CMK (cell line): ENCODE measurements around the gene KRTAP9-2.
"Not testable (repeated sequence)": the region's sequence is repeated elsewhere in the genome, so short reads cannot be mapped to it uniquely, and the experiment has no call there.

ENCODE experiments used
- DNase-seq: peaks from one replicate; pipeline ENCODE4 v3.0.0-alpha.2; 2010; ENCODE audit warnings: low read depth

The KRTAP9-2 gene, protein sequence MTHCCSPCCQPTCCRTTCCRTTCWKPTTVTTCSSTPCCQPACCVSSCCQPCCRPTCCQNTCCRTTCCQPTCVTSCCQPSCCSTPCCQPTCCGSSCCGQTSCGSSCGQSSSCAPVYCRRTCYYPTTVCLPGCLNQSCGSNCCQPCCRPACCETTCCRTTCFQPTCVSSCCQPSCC

DNA sequence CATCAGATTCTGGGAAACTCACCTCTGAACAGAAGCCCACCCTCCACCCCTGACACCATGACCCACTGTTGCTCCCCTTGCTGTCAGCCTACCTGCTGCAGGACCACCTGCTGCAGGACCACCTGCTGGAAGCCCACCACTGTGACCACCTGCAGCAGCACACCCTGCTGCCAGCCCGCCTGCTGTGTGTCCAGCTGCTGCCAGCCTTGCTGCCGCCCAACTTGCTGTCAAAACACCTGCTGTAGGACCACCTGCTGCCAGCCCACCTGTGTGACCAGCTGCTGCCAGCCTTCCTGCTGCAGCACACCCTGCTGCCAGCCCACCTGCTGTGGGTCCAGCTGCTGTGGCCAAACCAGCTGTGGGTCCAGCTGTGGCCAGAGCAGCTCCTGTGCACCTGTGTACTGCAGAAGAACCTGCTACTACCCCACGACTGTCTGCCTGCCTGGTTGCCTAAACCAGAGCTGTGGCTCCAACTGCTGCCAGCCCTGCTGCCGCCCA lies at the start of gene KRTAP9-2:
TSS of gene KRTAP9-2 (plus strand) at position 51 of the 498 bp plus-strand sequence. CDS start at position 58, 7 bp downstream.
- not testable (repeated sequence) for DNase-seq

DNA sequence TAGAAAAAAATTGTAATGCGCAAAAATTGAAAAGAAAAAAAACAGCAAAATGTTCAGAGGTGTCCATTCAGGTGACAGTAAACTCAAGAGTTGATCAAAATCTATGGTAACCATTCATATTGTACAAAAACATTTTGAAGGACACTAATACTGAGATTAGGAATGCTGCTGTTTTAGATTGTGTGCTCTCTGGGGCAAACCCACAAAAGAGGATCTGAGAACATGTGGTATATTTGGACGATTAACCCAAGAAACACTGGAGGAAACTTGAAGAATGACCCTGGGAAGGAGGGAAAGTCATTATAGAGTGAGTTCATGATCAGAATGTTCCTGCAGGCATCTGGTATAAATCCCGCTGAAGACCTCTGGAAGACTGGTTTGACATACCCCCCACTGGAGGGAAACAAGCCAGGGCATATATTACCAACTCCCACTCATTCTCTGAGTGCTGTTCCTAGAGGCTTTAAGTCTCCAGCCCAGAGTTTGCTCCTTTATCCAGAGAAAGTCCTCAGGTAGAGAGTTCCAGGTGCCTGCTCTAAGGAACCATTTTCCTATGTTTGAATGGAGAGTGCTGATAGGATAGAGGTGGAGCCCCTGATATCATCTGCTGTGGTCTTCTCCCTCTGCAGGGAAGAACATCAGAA lies 49.6 kb upstream of the KRTAP9-2 start:
- no peak for DNase-seq

DNA sequence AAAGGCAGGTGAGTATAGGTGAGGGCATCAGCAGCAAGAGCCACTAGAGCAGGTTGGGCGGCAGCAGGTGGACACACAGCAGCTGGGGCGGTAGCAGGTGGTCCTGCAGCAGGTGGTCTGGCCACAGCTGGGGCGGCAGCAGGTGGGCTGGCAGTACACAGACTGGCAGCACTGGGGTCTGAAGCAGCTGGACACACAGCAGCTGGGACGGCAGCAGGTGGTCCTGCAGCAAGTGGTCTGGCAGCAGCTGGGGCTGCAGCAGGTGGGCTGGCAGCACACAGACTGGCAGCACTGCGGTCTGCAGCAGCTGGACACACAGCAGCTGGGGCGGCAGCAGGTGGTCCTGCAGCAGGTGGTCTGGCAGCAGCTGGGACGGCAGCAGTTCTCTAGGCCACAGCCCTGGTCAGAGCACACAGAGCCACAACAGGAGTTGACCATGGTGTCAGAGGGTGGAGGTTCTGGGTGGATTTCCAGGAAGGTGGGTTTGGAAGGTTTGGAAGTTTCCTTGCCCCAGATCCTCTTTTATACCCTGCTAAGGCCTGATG lies 48.6 kb upstream of the KRTAP9-2 start, which contains the start of gene KRTAP4-2:
TSS of gene KRTAP4-2 (minus strand) at position 495 of the 545 bp plus-strand sequence. CDS start at position 438, 57 bp downstream.
- DNase-seq = no peak

DNA sequence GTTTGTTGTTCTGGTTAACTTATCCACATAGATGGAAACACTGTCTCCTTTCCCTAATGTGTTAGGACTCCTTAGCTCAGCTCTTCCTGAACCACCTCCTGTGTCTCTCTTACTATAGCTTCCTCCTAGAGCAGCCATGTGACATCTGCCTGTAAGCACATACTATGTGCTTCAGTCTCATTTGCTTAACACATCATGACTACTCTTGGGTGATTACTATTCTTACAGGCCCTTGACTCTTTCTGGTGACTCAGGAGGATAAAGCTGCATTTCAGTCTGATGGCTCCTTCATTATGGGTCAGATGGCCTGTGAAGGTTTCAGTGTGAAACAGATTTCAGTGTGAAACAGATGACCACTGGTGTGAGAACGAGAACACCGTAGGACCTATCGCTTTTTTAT lies 48.1 kb upstream of the KRTAP9-2 start:
- DNase-seq = no peak

DNA sequence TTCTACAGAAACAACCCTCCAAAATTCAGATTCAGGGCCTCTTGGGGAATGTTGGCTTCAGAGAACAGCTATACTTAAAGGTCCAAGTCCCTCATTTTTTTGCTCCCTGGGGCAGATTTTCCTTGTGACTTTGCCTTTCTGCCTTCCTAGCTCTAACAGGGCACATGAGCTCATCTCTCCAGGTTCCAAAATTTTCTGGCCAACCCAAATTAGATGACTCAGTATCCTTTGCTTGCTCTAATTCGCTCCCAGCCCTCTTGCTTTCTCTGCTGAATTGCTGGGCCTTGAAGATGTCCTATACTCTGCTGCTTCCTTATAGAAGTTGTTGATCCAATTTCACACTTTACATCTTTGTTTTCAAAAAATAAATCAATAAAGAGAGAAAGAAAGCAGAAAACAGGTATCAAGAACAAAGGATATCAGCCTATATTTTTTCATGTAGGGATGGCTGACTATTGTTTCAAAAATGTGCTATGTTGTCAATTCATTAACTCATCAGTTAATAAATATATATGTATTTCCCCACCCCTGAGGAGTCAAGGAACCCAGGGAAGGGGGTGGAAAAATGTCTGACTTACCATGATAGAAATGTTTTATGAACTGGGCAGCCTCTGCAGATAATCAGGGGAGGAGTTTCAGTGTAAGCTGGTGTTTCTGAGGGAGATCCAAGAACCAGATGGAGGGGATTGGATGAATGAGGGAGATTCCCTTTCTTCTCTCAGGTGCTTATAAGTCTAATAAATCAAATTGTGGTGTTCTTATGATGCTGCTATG lies 47.4 kb upstream of the KRTAP9-2 start:
- no peak for DNase-seq

DNA sequence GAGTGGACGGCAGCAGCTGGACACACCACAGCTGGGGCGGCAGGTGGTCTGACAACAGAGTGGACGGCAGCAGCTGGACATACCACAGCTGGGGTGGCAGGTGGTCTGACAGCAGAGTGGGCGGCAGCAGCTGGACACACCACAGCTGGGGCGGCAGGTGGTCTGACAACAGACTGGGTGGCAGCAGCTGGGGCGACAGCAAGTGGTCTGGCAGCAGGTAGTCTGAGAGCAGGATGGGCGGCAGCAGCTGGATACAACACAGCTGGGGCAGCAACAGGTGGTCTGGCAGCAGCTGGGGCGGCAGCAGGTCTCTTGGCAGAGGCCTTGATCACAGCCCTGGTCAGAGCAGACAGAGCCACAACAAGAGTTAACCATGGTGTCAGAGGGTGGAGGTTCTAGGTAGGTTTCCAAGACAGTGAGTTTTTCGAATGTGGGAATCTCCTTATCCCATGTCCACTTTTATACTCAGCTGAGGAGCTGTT lies 41.9 kb upstream of the KRTAP9-2 start, which contains the start of gene KRTAP4-1:
TSS of gene KRTAP4-1 (minus strand) at position 432 of the 482 bp plus-strand sequence. CDS start at position 375, 57 bp downstream.
- DNase-seq = no peak

DNA sequence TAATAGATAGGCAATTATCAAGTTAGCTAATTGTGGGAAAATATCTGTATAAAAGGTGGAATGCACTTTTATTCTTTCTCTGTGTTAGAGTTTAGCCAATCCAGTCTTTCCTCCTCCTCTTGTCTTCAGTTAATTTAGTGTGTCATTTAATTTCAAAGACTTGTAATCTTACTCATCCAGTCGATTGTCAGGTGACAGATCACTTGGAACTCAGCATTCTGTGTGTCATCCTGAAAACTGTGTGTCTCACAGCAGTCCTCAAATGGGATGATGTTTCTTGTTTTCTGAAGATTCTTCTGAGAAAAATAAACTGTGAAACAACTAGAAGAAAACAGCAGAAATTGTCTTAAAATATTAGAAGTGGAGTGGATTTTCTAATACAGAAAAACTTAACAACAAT lies 41.4 kb upstream of the KRTAP9-2 start:
- no peak for DNase-seq

DNA sequence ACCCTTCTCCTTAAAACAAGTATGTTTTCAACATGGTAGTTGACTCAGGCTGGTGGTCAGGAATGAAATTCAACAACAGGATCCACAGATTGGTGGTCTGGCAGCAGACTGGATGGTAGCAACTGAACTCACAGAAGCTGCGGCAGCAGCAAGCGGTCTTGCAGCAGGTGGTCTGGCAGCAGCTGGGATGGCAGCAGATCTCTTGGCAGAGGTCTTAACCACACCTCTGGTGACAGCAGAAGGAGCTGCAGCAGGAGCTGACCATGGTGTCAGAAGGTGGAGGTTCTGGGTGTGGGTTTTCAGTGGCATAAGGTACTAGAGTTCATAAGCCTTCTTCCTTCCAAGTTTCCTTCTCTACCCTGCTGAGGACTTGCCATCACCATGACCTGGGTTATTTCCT lies 39.6 kb upstream of the KRTAP9-2 start:
- DNase-seq = no peak

DNA sequence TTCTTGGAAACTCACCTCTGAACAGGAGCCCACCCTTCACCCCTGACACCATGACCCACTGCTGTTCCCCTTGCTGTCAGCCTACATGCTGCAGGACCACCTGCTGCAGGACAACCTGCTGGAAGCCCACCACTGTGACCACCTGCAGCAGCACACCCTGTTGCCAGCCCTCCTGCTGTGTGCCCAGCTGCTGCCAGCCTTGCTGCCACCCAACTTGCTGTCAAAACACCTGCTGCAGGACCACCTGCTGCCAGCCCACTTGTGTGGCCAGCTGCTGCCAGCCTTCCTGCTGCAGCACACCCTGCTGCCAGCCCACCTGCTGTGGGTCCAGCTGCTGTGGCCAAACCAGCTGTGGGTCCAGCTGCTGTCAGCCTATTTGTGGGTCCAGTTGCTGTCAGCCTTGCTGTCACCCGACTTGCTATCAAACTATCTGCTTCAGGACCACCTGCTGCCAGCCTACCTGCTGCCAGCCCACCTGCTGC lies 36.6 kb upstream of the KRTAP9-2 start, which contains the start of gene KRTAP9-1:
TSS of gene KRTAP9-1 (plus strand) at position 51 of the 482 bp plus-strand sequence. CDS start at position 51, 0 bp downstream.
- not testable (repeated sequence) for DNase-seq

DNA sequence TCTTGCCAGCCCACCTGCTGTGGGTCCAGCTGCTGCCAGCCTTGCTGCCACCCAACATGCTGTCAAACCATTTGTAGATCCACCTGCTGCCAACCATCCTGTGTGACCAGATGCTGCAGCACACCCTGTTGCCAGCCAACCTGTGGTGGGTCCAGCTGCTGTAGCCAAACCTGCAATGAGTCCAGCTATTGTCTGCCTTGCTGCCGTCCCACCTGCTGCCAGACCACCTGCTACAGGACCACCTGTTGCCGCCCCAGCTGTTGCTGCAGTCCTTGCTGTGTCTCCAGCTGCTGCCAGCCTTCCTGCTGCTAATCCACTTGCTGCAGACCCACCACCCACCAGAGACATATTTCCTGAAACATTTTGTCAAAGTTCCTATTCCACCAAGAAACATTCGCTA lies 36.1 kb upstream of the KRTAP9-2 start:
- no peak for DNase-seq

DNA sequence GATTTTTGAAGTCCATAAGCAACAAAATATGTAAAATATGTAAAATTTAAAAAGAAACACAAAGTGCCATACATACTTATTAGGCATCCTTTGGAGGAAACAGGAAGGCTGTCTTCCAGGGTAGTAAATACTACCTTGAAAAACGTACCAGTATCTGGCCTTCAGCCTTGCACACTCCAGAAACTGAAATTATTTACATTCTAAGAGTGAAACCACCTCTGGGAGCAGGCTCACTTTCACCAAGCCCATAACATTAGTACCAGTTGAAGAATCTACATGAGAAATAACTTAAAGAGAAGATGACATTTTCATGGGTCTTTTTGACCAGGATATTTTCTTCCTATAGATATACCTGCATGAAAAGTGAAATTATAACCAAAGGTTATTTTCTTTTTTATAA lies 30.4 kb upstream of the KRTAP9-2 start:
- DNase-seq = no peak

DNA sequence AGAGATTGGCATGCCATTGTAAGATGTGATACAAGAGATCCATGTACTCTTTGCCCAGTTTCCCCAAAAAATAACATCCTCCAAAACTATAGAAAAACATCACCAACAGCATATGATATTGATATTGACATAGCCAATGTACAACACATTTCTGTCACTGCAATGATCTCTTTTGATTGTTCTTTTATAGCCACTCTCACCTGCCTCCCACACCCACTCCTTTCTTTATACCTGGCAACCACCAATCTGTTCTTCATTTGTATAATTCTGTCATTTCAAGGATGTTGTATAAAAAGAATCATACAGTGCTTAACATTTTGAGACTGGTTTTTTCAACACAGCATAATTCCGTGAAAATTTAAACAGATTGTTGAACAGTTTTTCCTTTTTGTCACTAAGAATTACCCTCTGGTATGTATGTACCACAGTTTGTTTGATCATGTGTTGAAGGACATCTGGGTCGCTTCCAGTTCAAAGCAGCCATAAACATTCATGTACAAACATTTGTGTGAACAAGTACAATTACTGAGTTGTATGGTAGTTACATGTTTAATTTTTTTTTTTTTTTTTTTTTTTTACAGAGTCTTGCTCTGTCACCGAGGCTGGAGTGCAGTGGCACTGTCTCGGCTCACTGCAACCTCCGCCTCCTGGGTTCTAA lies 26.9 kb upstream of the KRTAP9-2 start:
- DNase-seq = no peak

DNA sequence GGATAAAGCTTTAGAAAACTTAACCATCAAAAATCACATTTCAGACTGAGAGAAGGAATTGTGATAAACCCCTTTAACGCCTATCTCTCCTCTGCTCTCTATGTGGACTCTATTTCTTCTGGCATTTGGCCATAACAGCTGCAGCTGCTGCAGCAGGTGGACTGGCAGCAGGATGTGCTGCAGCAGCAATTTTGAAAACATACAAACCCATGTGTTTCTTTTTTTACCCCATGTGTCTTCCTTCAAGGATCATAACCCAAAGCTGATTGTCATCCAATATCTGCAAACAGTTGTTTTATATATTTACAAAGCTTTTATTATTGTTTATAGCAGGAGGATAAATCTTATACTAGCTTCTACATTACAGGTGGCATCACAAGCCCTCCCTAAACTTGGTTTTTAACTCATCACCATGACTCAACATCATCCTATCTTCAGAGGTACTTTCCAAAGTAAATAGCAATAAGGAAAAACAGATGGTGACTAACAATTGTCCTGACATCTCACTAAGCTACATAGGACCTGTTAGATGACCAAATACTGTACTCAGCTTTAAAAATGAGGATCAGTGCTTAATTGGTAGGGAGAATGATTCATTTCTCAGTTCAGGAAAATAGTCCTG lies 14.5 kb upstream of the KRTAP9-2 start:
- DNase-seq = no peak

DNA sequence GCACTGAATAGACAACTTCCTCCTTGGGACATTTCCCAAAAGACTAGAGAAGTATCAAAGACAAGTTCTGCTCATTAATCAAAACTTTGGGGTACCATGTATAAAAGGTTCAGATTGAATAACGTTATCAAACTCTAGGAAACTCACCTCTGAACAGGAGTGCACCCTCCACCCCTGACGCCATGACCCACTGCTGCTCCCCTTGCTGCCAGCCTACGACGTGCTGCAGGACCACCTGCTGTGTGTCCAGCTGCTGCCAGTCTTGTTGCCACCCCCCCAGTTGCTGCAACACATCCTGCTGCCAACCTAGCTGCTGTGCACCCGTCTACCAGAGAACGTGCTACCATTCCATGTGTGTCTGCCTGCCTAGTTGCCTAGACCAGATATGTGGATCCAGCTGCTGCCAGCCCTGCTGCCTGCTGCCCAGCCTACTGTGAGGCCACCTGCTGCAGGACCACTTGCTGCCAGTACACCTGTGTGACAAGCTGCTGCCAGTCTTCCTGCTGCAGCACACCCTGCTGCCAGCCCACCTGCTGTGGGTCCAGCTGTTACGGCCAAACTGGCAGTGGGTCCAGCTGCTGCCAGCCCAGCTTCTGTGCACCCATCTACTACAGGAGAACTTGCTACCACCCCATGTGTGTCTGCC lies 13.8 kb upstream of the KRTAP9-2 start:
- no peak for DNase-seq

DNA sequence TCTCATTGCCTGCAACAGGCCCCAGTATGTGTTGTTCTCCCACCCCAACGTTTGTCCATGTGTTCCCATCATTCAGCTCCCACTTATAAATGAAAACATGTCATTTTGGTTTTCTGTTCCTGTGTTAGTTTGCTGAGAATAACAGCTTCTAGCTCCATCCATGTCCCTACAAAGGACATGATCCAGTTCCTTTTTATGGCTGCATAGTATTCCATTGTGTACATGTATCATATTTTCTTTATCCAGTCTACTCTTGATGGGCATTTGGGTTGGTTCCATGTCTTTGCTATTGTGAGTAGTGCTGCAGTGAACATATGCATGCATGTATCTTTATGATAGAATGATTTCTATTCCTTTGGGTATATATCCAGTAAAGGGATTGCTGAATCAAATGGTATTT lies 10.8 kb upstream of the KRTAP9-2 start:
- no peak for DNase-seq

DNA sequence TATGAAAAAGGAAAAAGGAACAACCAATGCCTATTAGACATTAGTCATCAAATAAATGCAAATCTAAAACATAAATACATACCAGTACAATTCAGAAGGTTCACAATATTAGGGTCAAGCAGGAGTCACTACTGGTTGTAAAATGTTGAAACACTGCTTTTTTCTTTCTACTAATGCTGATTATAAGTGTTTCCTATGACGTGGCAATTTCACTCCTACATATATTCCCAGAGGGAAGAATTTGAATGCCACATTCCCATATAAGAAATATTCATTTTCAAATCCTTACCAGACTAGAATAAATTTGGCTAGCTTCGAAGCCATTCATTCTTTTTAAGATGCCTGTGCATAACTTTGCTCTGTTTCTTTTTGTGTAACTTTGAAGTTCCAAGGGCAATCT lies 2.6 kb upstream of the KRTAP9-2 start:
- DNase-seq = no peak

DNA sequence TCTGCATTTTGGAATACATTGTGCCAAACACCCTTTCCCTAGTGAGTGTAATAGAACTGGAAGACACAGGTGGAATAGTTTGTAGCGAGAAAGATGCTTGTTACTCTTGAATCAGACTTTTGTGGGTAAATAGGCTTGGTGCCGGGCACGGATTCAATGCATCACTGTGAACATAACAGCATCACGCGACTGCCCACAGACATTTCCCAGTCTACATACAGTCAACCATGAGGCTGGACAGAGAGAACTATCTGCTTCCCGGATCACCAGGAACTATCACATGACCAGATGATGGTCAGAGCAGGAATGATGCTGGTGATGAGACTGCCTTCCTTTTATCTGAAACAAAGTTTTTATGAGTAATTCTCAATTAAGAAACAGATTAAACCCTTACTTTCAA lies 397 bp upstream of the KRTAP9-2 start:
- no peak for DNase-seq

DNA sequence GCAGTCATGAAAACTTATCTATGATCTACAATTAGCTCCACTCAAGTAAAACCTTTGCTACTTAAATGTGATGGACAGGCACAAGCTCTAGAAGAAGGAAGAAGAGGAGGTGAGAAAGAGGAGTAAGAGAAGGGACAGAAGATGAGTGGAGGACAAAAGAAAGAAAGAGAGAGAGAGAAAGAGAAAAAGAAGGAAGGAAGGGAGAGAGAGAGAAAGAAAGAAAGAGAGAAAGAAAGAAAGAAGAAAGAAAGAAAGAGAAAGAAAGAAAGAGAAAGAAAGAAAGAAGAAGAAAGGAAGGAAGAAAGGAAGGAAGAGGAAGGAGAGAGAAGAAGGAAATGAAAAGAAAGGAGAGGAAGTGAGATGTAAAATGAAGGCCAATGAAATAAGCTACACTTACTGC lies 3.6 kb downstream of the KRTAP9-2 start:
- DNase-seq = no peak

DNA sequence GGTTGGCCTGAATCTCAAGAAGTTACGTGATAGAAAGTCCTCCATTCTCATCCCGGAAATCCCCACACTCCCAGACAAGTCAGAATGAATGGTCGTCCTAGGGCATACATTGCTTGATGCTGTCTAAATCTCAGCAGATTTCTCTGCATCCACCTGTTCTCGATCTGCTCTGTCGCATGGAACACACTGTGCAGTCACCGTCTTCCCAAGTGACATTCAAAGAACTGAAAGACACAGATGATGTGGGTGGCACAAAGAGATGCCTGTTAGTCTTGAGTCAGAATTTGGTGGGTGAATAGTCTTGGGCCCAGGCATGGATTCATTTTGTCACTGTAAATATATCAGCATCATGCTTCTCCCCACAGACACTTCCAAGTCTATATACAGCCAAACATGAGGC lies 5.3 kb downstream of the KRTAP9-2 start:
- DNase-seq = no peak

DNA sequence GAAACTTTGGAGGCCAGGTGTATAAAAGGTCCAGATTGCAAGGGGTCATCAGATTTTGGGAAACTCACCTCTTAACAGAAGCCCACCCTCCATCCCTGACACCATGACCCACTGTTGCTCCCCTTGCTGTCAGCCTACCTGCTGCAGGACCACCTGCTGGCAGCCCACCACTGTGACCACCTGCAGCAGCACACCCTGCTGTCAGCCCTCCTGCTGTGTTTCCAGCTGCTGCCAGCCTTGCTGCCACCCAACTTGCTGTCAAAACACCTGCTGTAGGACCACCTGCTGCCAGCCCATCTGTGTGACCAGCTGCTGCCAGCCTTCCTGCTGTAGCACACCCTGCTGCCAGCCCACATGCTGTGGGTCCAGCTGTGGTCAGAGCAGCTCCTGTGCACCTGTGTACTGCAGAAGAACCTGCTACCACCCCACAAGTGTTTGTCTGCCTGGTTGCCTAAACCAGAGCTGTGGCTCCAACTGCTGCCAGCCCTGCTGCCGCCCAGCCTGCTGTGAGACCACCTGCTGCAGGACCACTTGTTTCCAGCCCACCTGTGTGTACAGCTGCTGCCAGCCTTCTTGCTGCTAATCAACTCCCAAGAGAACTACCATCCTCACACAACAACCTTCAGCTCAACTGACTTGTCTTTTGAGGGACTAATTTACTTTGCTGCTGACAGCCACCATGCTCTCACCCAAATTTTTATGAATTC lies 6.1 kb downstream of the KRTAP9-2 start, which contains the start of gene KRTAP9-3:
TSS of gene KRTAP9-3 (plus strand) at position 51 of the 707 bp plus-strand sequence. CDS start at position 104, 53 bp downstream.
- DNase-seq = not testable (repeated sequence)
